22Rv1 (cell line): Measurements from ENCODE around the gene CRYM.
"Not testable (repeated sequence)": the region's sequence is repeated elsewhere in the genome, so short reads cannot be mapped to it uniquely, and the experiment has no call there.

Experiments
- H3K27ac ChIP-seq: fragments of 450-650 bp; 2 replicates; pipeline ENCODE4 v1.5.1; 2017
- CTCF ChIP-seq: fragments of 450-650 bp; IDR thresholded peaks from 2 replicates; pipeline ENCODE4 v1.5.1; 2017; ENCODE audit warnings: mild to moderate bottlenecking
- ZFX ChIP-seq: fragments of 450-650 bp; IDR thresholded peaks from 2 replicates; pipeline ENCODE4 v1.6.1; 2017; ENCODE audit warnings: antibody characterized with exemption, borderline replicate concordance

The CRYM gene

GRCh38 chr16:21302898-21303528 is 24.9 kb upstream of the CRYM start:
- H3K27ac ChIP-seq: no peak overlapping the region
- TF ChIP-seq CTCF: no peak
- TF ChIP-seq ZFX: no peak

- peak overlapping the region; percentile 79 for H3K27ac ChIP-seq
- no peak for TF ChIP-seq ZFX
Observed at GRCh38 chr16:21302454-21302853, 24.4 kb upstream of the CRYM start.

DNA sequence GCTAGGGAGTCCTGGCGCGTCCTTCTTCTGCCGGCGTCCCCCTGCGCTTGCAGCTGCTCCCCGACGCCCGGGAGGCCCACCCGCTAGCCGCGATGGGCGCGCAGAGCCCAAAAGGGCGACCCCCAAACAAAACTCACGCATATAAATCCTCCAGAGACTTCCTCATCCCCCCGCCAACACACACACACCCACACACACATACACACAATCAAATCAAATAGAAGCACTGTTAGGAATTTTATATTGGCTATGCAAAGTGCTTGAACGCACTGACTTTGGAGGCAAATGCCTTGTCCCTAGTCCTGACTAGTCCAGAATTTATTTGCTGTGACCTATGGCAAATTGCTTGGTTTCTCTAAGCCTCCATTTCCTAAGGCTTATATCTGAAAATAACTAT is 23.8 kb upstream of the CRYM start:
- peak overlapping the region; percentile 79 for H3K27ac ChIP-seq
- TF ChIP-seq ZFX (no peak), CTCF (peak; percentile 27)

DNA sequence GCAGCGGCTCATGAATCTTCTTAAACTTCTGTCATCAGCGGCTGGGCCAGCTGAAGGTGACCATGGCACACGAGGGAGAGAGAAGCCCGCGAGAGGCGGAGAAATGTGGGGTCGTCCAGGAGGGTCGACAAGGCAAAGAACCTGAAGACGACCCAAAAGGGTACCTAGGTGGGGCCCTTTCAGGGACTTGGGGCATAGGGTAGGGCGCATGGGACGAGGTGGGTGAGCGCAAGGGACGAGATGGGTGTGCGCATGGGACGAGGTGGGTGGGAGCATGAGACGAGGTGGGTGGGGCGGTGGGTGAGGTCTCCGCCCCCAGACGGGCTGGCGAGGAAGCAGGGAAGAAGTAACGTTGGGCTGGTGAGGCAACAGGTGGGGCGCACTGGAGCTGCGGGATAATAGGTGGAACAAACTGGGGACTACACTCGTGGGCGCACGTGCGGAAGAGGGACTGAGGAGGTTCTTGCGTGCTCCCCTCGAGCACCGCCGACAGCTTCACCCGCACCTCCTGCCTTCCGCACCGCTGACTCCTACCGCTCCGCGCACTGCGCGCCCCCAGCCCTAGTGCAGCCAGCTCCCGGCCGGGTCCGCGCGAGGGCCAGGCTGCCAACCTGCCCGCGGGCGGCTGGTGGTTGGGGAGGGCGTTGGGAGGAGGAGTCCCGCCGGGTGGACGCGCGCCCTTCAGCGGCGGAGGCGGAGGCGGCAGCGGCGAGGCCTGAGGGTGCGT is 23.2 kb upstream of the CRYM start:
- TF ChIP-seq ZFX: no peak
- TF ChIP-seq CTCF: peak; percentile 60
- peak overlapping the region; percentile 79 for H3K27ac ChIP-seq

DNA sequence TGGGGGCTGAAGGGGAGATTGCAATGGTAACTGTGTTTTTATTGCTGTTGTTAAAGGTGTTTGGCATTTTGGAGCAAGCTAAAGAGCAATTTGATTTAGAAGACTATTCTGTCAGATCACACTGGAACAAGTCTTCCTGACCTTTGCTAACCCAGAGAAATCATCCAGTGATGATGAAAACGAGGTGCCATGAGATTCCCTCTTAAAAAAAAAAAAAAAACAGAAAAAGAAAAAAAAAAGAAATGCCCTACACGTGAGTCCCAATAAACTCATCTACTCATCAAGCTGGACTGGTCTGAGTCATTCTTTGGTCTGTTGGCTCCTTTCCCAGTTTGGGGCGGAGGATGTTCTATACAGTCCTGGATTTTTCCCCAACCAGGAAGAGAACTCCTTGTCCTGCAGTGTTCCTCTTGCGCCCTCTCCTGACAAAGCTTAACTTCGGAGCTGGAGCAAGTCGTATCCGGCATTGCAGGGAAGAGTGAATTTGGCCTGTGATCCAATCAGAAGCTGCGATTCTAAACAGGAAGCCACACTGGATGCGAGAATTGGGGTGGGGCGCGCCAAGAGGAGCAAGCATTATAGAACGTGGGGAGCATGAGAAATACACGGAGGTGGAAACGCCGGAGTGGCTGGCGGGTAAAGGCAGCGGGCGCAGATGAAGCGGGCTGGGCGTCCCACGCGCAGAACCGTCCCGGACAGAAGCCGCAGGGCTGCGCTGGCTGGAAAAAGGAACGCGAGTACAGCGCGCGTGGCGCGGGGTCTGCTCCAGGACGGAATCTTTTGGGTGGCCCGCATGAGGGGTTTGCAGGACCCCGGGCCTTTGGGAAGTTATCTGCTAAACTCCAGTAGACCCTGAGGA is 22.4 kb upstream of the CRYM start:
- peak; percentile 97 for TF ChIP-seq CTCF
- no peak for TF ChIP-seq ZFX
- H3K27ac ChIP-seq: peak overlapping the region; percentile 79

DNA sequence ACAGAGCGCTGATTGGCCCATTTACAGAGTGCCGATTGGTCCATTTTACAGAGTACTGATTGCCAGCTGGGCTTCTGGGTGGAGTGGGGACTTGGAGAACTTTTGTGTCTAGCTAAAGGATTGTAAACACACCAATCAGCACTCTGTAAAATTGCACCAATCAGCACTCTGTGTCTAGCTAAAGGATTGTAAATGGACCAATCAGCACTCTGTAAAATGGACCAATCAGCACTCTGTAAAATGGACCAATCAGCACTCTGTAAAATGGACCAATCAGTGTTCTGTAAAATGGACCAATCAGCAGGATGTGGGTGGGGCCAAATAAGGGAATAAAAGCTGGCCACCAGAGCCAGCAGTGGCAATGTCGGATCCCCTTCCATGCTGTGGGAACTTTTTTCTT is 11.7 kb upstream of the CRYM start:
- not testable (repeated sequence) for H3K27ac ChIP-seq

DNA sequence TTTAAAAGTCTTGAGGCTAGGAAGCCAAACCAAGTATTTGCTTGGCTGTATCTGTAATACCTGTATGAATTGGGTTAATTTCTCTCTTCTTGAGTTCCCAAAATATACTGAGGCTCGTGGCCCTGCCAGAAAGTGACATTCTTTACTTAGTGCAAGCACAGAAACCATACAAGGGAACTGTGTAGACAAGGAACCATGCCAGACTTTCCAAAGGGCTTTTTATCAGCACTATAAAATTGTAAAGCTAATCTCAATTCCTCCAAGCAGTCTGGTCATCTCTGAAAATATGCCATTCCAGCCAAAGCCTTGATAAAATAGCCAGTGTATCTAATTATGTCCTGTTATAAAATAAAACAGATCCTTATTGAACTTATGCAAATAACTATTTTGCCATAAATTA is 7.2 kb upstream of the CRYM start:
- TF ChIP-seq CTCF: no peak
- TF ChIP-seq ZFX: no peak
- H3K27ac ChIP-seq: no peak overlapping the region

GRCh38 chr16:21284414-21284813 is 6.3 kb upstream of the CRYM start:
- H3K27ac ChIP-seq: no peak overlapping the region
- TF ChIP-seq ZFX (no peak), CTCF (no peak)
